Measurements from ENCODE around the gene ARHGAP22. TPM values are rescaled to one million over a fixed set of nuclear protein-coding genes. Genes with fewer than 3 reads are reported as not detected.
A peak's percentile ranks its signal among the peaks of the same experiment; 100 is the strongest.

The ARHGAP22 gene
- total and polyA plus RNA-seq, 5 donors = 1.4 to 6.5 (median 5.1) TPM

GRCh38 chr10:48497780-48498770 lies 106.8 kb downstream of the ARHGAP22 start:
- 94% methylated on average over 17 of the region's 17 CpGs for WGBS
- intact Hi-C loops (cut with DNase I) = no loop called here
- no peak for ATAC-seq
- peak in 1 of 3 donors; percentile 29 for DNase-seq
- H3K27me3 ChIP-seq (ENCODE audit: control insufficient read depth, insufficient read depth) = no peaks in the 10 kb centered on the region
- H3K9me3 ChIP-seq (ENCODE audit: control insufficient read depth, low read length) = no peaks in the 10 kb centered on the region
- H3K4me3 ChIP-seq (ENCODE audit: low read length) = no peak overlapping the region
- H3K27ac ChIP-seq (ENCODE audit: low read length) = no peak overlapping the region
- H3K4me1 ChIP-seq (ENCODE audit: control insufficient read depth, insufficient read depth, low read length) = no peaks in the 10 kb centered on the region

GRCh38 chr10:48496831-48497779 lies 107.8 kb downstream of the ARHGAP22 start:
- ATAC-seq (peak; percentile 59 to 78), DNase-seq (peak in 1 of 3 donors; percentile 59)
- intact Hi-C loops (cut with DNase I) = no loop called here
- Histone ChIP-seq H3K9me3 (ENCODE audit: control insufficient read depth, low read length) (no peaks in the 10 kb centered on the region), H3K4me3 (ENCODE audit: low read length) (no peak overlapping the region), H3K4me1 (ENCODE audit: control insufficient read depth, insufficient read depth, low read length) (no peaks in the 10 kb centered on the region), H3K27me3 (ENCODE audit: control insufficient read depth, insufficient read depth) (no peaks in the 10 kb centered on the region), H3K27ac (ENCODE audit: low read length) (no peak overlapping the region)
- WGBS = 47% methylated on average over 12 of the region's 12 CpGs

- peak in 1 of 3 donors; percentile 7 for DNase-seq
- 93% methylated on average over 10 of the region's 10 CpGs for WGBS
- intact Hi-C loops (cut with DNase I) = no loop called here
These were observed 108.6 kb downstream of the ARHGAP22 start for GRCh38 chr10:48496105-48496830.

GRCh38 chr10:48495282-48496045 lies 109.4 kb downstream of the ARHGAP22 start:
- 85% methylated on average over 11 of the region's 11 CpGs for WGBS
- H3K4me1 ChIP-seq (ENCODE audit: control insufficient read depth, insufficient read depth, low read length) = no peaks in the 10 kb centered on the region
- peak in 1 of 3 donors; percentile 11 for DNase-seq
- H3K4me3 ChIP-seq (ENCODE audit: low read length) = no peak overlapping the region
- H3K27me3 ChIP-seq (ENCODE audit: control insufficient read depth, insufficient read depth) = no peaks in the 10 kb centered on the region
- no peak overlapping the region for H3K27ac ChIP-seq (ENCODE audit: low read length)
- intact Hi-C loops (cut with DNase I) = no loop called here
- ATAC-seq = no peak
- H3K9me3 ChIP-seq (ENCODE audit: control insufficient read depth, low read length) = no peaks in the 10 kb centered on the region

More at GRCh38 chr10:48496105-48496830, 108.6 kb downstream of the ARHGAP22 start:
- no peak for ATAC-seq
- Histone ChIP-seq H3K9me3 (ENCODE audit: control insufficient read depth, low read length) (no peaks in the 10 kb centered on the region), H3K27me3 (ENCODE audit: control insufficient read depth, insufficient read depth) (no peaks in the 10 kb centered on the region), H3K27ac (ENCODE audit: low read length) (no peak overlapping the region), H3K4me3 (ENCODE audit: low read length) (no peak overlapping the region), H3K4me1 (ENCODE audit: control insufficient read depth, insufficient read depth, low read length) (no peaks in the 10 kb centered on the region)

GRCh38 chr10:48494611-48495010 lies 110.3 kb downstream of the ARHGAP22 start:
- WGBS = 89% methylated on average over 5 of the region's 5 CpGs
- H3K27ac ChIP-seq (ENCODE audit: low read length) = no peak overlapping the region
- intact Hi-C loops (cut with DNase I) = no loop called here

DNA sequence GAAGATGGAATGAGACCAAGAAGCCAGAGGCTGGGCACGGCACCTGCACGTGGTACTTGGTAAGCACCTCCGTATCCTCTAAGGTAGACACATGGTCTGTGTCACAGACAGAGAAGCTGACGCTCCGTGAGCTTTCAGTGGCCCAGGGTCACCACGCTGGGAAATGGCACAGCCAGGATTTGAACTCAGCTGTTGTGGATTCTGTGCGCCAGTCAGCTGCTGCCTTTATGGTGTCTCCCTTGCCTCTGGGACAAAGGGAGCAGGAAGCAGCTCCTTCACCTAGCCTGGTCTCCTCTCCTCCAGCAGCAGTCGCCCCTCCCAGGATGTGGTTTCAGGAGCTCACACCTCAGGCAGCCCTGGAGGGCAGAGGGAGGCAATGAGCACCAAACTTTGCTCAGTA lies 110.8 kb downstream of the ARHGAP22 start:
- Histone ChIP-seq H3K4me3 (ENCODE audit: low read length) (no peak overlapping the region), H3K27ac (ENCODE audit: low read length) (no peak overlapping the region), H3K9me3 (ENCODE audit: control insufficient read depth, low read length) (no peaks in the 10 kb centered on the region), H3K27me3 (ENCODE audit: control insufficient read depth, insufficient read depth) (no peaks in the 10 kb centered on the region), H3K4me1 (ENCODE audit: control insufficient read depth, insufficient read depth, low read length) (no peaks in the 10 kb centered on the region)
- DNase-seq = peak in 1 of 3 donors; percentile 44
- intact Hi-C loops (cut with DNase I) = no loop called here
- no peak for ATAC-seq
- 89% methylated on average over 8 of the region's 8 CpGs for WGBS

More at GRCh38 chr10:48494611-48495010, 110.3 kb downstream of the ARHGAP22 start:
- Histone ChIP-seq H3K9me3 (ENCODE audit: control insufficient read depth, low read length) (no peaks in the 10 kb centered on the region), H3K4me1 (ENCODE audit: control insufficient read depth, insufficient read depth, low read length) (no peaks in the 10 kb centered on the region), H3K4me3 (ENCODE audit: low read length) (no peak overlapping the region), H3K27me3 (ENCODE audit: control insufficient read depth, insufficient read depth) (no peaks in the 10 kb centered on the region)
- ATAC-seq (no peak), DNase-seq (peak in 1 of 3 donors; percentile 7)

DNA sequence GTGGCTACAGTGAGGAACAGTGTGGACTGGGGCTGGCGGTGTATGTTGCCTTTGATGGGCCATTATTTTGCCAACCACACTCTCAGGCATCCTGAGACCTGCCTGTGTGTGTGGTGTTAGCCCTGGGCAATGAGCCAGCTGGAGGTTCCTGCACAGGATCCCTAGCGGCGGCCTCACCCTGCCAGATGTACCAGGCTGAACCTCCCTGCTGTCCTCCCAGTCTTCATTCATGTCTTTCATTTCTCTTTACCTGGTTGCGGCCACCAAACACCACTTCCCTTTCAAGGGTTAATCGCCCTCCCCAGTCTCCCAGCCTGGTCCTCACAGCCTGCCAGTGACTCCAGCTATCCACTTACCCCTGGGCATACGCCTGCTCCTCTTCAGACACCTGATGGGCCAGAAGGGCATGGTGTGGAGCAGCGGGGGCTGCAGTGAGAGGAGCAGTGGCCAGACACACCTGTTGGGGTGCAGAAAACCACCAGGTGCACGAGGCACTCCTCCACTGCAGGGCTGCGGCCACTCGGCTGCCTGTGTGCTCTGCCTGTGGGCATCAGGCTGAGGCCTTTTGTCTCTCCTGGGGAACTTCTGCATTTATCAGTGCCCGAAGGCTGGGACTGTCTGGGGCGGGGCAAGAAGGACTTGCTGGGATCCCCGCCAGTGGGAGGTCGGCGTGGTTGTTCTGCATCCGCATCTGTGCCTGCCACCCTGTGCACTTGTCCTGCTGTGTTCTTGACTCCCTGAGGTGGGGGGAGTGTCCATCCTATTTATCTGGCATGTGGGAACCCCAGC lies 111.6 kb downstream of the ARHGAP22 start:
- no peaks in the 10 kb centered on the region for H3K4me1 ChIP-seq (ENCODE audit: control insufficient read depth, insufficient read depth, low read length)
- peak; percentile 11 to 26 for ATAC-seq
- intact Hi-C loops (cut with DNase I) = no loop called here
- peak in 2 of 3 donors; percentile 63 to 72 for DNase-seq
- no peak overlapping the region for H3K4me3 ChIP-seq (ENCODE audit: low read length)
- WGBS = 76% methylated on average over 16 of the region's 16 CpGs
- no peaks in the 10 kb centered on the region for H3K27me3 ChIP-seq (ENCODE audit: control insufficient read depth, insufficient read depth)
- H3K9me3 ChIP-seq (ENCODE audit: control insufficient read depth, low read length) = no peaks in the 10 kb centered on the region
- no peak overlapping the region for H3K27ac ChIP-seq (ENCODE audit: low read length)

DNA sequence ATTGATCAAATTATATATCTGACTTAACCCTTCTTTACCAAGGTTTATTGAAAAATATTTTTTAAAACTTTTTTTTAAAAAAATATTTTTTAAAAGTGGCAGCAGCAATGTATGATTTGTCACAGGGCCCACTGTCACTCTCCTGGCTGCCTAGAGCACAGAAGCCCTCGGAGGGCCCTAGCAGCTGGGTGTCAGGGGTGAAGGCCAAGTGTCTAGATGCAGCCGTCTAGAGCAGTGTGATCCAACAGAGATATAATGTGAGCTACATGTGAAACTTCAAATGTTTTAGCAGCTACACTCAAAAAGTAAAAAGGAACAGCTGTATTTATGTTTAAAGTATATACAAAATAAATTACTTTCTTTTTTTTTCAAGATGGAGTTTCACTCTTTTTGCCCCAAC lies 112.7 kb downstream of the ARHGAP22 start:
- no peak for DNase-seq
- no peaks in the 10 kb centered on the region for H3K9me3 ChIP-seq (ENCODE audit: control insufficient read depth, low read length)
- no peaks in the 10 kb centered on the region for H3K27me3 ChIP-seq (ENCODE audit: control insufficient read depth, insufficient read depth)
- intact Hi-C loops (cut with DNase I) = no loop called here
- 54% methylated on average over 2 of the region's 2 CpGs for WGBS
- no peaks in the 10 kb centered on the region for H3K4me1 ChIP-seq (ENCODE audit: control insufficient read depth, insufficient read depth, low read length)
- ATAC-seq = no peak
- H3K4me3 ChIP-seq (ENCODE audit: low read length) = no peak overlapping the region
- no peak overlapping the region for H3K27ac ChIP-seq (ENCODE audit: low read length)

DNA sequence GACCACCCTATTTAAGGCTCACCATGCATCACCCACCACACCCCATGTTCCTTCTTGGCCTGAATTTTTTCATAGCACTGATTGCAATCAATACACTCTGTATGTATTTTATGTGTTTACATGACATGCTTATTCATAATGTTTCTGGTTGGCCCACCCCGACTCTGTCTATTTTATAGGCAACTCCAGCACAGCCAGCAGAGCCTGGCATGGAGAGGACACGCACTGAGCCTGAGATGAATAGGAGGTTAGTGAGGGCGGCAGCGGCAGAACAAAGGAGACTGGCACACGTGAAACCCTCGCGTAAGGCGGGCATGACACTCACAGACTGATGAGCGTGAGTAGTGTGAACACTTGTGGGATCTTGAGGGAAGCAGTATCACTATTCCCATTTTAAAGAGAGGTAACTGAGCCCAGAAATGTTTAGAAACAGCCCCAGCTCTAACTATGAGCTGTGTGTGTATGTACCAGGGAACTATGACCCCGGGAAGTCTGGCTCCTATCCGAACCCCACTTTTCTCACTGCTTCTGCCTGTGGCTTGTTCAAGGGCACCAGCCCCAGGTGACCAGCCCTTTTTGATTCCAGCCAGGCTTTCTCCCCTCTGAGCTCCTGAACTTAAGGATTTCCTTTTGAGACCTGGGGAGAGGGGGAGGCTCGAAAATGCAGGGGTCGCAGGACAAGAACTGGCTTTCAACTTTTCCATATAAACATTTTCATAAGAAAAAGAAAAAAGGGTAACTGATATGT lies 113.3 kb downstream of the ARHGAP22 start:
- Histone ChIP-seq H3K4me3 (ENCODE audit: low read length) (no peak overlapping the region), H3K9me3 (ENCODE audit: control insufficient read depth, low read length) (no peaks in the 10 kb centered on the region), H3K4me1 (ENCODE audit: control insufficient read depth, insufficient read depth, low read length) (no peaks in the 10 kb centered on the region), H3K27me3 (ENCODE audit: control insufficient read depth, insufficient read depth) (no peaks in the 10 kb centered on the region), H3K27ac (ENCODE audit: low read length) (no peak overlapping the region)
- ATAC-seq = no peak
- 94% methylated on average over 13 of the region's 13 CpGs for WGBS
- intact Hi-C loops (cut with DNase I) = no loop called here
- peak in 1 of 3 donors; percentile 16 for DNase-seq
